GM12892 (cell line): Measurements from ENCODE around the gene ME1.

Experiments used
- POLR2AphosphoS5 ChIP-seq: IDR thresholded peaks from 2 replicates; pipeline ENCODE4 v1.6.1; 2011; ENCODE audit warnings: low read depth, low read length, control low read depth
- TAF1 ChIP-seq: IDR thresholded peaks from 2 replicates; pipeline ENCODE4 v1.6.1; 2011; ENCODE audit warnings: low read depth, mild to moderate bottlenecking, control low read depth, low read length, borderline replicate concordance

DNA sequence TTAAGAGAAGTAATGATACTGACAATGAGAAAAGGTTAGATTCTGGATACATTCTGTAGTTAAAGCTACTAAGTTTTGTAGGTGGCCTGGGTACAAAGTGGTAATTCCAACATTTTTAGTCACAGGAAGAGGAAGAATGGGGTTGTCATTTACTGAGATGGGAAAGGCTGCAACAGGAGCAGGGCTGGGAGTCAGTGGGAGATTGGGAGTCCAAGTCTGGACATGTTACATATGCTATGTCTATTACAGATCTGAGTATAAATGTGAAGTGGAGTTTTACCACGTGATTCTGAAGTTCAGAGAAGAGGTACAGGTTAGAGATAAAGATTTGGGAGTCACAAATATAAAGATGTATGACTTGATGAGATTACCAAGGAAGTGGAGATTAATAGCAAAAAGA is 121.5 kb downstream of the ME1 start:
- no peak for TF ChIP-seq TAF1
- no peak for TF ChIP-seq POLR2AphosphoS5
